ENCODE measurements around the gene A4GNT. TPM values are rescaled to one million over a fixed set of nuclear protein-coding genes. Genes with fewer than 3 reads are reported as not detected.
A peak's percentile ranks its signal among the peaks of the same experiment; 100 is the strongest.

The A4GNT gene
- total RNA-seq, 1 experiment from 2014 or later = not detected

- POLR2A ChIA-PET = no interaction called here
- H3K4me3 ChIP-seq (ENCODE audit: low read depth, low read length) = no peak overlapping the region
- no peaks in the 10 kb centered on the region for H3K9me3 ChIP-seq
- CTCF ChIA-PET = no interaction called here
- no peak overlapping the region for H3K4me3 Mint-ChIP-seq (ENCODE audit: unreplicated experiment)
- H3K36me3 Mint-ChIP-seq (ENCODE audit: insufficient read depth, unreplicated experiment) = no peaks in the 10 kb centered on the region
- H3K9me3 Mint-ChIP-seq (ENCODE audit: unreplicated experiment) = no peaks in the 10 kb centered on the region
- TF ChIP-seq, protein P1, sequence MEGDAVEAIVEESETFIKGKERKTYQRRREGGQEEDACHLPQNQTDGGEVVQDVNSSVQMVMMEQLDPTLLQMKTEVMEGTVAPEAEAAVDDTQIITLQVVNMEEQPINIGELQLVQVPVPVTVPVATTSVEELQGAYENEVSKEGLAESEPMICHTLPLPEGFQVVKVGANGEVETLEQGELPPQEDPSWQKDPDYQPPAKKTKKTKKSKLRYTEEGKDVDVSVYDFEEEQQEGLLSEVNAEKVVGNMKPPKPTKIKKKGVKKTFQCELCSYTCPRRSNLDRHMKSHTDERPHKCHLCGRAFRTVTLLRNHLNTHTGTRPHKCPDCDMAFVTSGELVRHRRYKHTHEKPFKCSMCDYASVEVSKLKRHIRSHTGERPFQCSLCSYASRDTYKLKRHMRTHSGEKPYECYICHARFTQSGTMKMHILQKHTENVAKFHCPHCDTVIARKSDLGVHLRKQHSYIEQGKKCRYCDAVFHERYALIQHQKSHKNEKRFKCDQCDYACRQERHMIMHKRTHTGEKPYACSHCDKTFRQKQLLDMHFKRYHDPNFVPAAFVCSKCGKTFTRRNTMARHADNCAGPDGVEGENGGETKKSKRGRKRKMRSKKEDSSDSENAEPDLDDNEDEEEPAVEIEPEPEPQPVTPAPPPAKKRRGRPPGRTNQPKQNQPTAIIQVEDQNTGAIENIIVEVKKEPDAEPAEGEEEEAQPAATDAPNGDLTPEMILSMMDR (IDR thresholded peaks at IDR 0.05; ENCODE audit: insufficient read depth in 1 of 2, low read depth in 1 of 2, low read length in 1 of 2, severe bottlenecking in 1 of 2, unreplicated experiment in 1 of 2) = no peak
- no peak overlapping the region for H3K27ac Mint-ChIP-seq (ENCODE audit: unreplicated experiment)
- BruUV-seq (replicated peaks) = no TSS peak
- intact Hi-C loops (cut with micrococcal nuclease; ENCODE audit: unreplicated experiment) = no loop called here
- no peak for DNase-seq
- no peaks in the 10 kb centered on the region for H3K4me1 Mint-ChIP-seq (ENCODE audit: low read depth, unreplicated experiment)
- no peaks in the 10 kb centered on the region for H3K36me3 ChIP-seq (ENCODE audit: control insufficient read depth, insufficient read depth, low read length)
- no peaks in the 10 kb centered on the region for H3K27me3 Mint-ChIP-seq (ENCODE audit: insufficient read depth, unreplicated experiment)
- H3K27me3 ChIP-seq (replicated peaks; ENCODE audit: control insufficient read depth, insufficient read depth, low read length) = no peaks in the 10 kb centered on the region
- no peaks in the 10 kb centered on the region for H3K4me1 ChIP-seq
Measured at GRCh38 chr3:138124188-138124587, 8.0 kb downstream of the A4GNT start.

GRCh38 chr3:138119423-138119766 is 12.8 kb downstream of the A4GNT start:
- no peaks in the 10 kb centered on the region for H3K36me3 ChIP-seq (ENCODE audit: control insufficient read depth, insufficient read depth, low read length)
- no peaks in the 10 kb centered on the region for H3K9me3 ChIP-seq
- ChIA-PET POLR2A (no interaction called here), CTCF (interaction anchor here (1.4 to 1.9 kb wide), 2 partner anchors 49 to 54 kb away, joined by 4 to 14 read pairs; no protein-coding TSS in a partner anchor)
- Mint-ChIP-seq H3K36me3 (ENCODE audit: insufficient read depth, unreplicated experiment) (no peaks in the 10 kb centered on the region), H3K4me1 (ENCODE audit: low read depth, unreplicated experiment) (no peaks in the 10 kb centered on the region), H3K27me3 (ENCODE audit: insufficient read depth, unreplicated experiment) (no peaks in the 10 kb centered on the region), H3K27ac (ENCODE audit: unreplicated experiment) (no peak overlapping the region), H3K9me3 (ENCODE audit: unreplicated experiment) (no peaks in the 10 kb centered on the region), H3K4me3 (ENCODE audit: unreplicated experiment) (no peak overlapping the region)
- intact Hi-C loops (cut with micrococcal nuclease; ENCODE audit: unreplicated experiment) = loop anchor here (1.0 to 5.0 kb wide), 3 partner anchors 19 to 51 kb away; no protein-coding TSS in a partner anchor
- no peak for DNase-seq
- H3K4me1 ChIP-seq = peaks cover 3% of the 10 kb centered on the region
- BruUV-seq (replicated peaks) = no TSS peak
- TF ChIP-seq, protein P1 (IDR thresholded peaks at IDR 0.05; ENCODE audit: insufficient read depth in 1 of 2, low read depth in 1 of 2, low read length in 1 of 2, severe bottlenecking in 1 of 2, unreplicated experiment in 1 of 2) = no peak
- no peaks in the 10 kb centered on the region for H3K27me3 ChIP-seq (replicated peaks; ENCODE audit: control insufficient read depth, insufficient read depth, low read length)
- H3K4me3 ChIP-seq (ENCODE audit: low read depth, low read length) = no peak overlapping the region

GRCh38 chr3:138118612-138119422 is 13.4 kb downstream of the A4GNT start:
- no TSS peak for BruUV-seq (replicated peaks)
- H3K36me3 Mint-ChIP-seq (ENCODE audit: insufficient read depth, unreplicated experiment) = no peaks in the 10 kb centered on the region

More at GRCh38 chr3:138118612-138119422, 13.4 kb downstream of the A4GNT start:
- peaks cover 5% of the 10 kb centered on the region for H3K4me1 ChIP-seq
- no peaks in the 10 kb centered on the region for H3K27me3 ChIP-seq (replicated peaks; ENCODE audit: control insufficient read depth, insufficient read depth, low read length)
- H3K36me3 ChIP-seq (ENCODE audit: control insufficient read depth, insufficient read depth, low read length) = no peaks in the 10 kb centered on the region
- Mint-ChIP-seq H3K4me3 (ENCODE audit: unreplicated experiment) (no peak overlapping the region), H3K27ac (ENCODE audit: unreplicated experiment) (no peak overlapping the region), H3K27me3 (ENCODE audit: insufficient read depth, unreplicated experiment) (no peaks in the 10 kb centered on the region), H3K4me1 (ENCODE audit: low read depth, unreplicated experiment) (no peaks in the 10 kb centered on the region), H3K9me3 (ENCODE audit: unreplicated experiment) (no peaks in the 10 kb centered on the region)
- no peak overlapping the region for H3K4me3 ChIP-seq (ENCODE audit: low read depth, low read length)
- ChIA-PET POLR2A (no interaction called here), CTCF (interaction anchor here (0.5 to 1.9 kb wide), 6 partner anchors 11 to 208 kb away, joined by 3 to 14 read pairs (median 4); no protein-coding TSS in a partner anchor)
- intact Hi-C loops (cut with micrococcal nuclease; ENCODE audit: unreplicated experiment) = loop anchor here (1.0 to 5.0 kb wide), 3 partner anchors 18 to 51 kb away; no protein-coding TSS in a partner anchor
- no peaks in the 10 kb centered on the region for H3K9me3 ChIP-seq
- TF ChIP-seq, protein P1 (IDR thresholded peaks at IDR 0.05; ENCODE audit: insufficient read depth in 1 of 2, low read depth in 1 of 2, low read length in 1 of 2, severe bottlenecking in 1 of 2, unreplicated experiment in 1 of 2) = peak; percentile 78 to 85
- peak; percentile 77 to 82 for DNase-seq

All from Caco-2 (cell line).